HG03108 (cell line): ENCODE data around the gene PHYHIPL.
"Not testable (repeated sequence)": the region's sequence is repeated elsewhere in the genome, so short reads cannot be mapped to it uniquely, and the experiment has no call there.

Experiments used
- ATAC-seq: cut with Tn5 transposase; IDR thresholded peaks from one replicate; pipeline ENCODE4 v1.9.1; 2021; ENCODE audit warnings: moderate library complexity; ENCODE audit not compliant: unreplicated experiment

Gene PHYHIPL

DNA sequence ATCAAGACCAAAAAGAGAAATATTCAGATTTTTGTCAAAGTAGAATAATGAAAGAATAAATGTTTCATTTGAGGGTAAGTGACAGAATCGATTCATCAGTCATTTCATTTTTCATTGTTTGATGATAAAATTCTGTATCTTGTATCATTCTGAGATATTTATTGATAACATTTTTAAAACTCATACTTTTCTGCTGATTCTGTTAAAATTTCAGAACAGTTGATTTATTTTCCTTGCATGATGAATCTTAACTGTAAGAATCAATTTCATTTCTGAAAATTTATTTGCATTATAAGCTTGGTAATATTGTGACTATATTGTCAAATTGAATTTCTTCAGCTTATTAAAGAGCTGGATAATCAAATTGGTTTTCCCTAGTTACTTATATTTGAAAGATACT, 13.9 kb downstream of the PHYHIPL start:
- no peak for ATAC-seq

GRCh38 chr10:59206204-59206720, 29.8 kb downstream of the PHYHIPL start:
- ATAC-seq, result no peak

DNA sequence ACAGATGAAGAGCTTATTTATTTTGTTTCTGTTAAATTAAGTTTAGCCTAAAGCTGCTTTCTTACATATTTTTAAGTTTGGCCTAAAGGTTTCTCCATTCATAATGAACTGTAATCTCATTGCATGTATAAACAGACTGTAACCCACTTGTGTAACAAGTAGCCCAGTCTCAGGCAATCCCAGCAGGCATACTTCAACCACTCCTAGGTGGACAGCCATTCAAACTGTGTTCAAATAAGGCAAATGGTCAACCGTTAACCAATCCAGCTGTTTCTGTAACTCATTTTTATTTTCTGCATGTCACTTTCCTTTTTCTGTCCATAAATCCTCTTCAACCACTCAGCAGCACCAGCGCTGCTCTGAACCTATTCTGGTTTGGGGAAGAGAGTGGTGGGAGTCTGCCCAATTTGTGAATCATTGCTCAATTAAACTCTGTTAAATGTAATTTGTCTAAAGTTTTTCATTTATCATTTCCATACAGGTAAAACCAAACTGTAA, 35.9 kb downstream of the PHYHIPL start:
- ATAC-seq, result no peak

GRCh38 chr10:59214160-59214559, 37.7 kb downstream of the PHYHIPL start:
- no peak for ATAC-seq

GRCh38 chr10:59216178-59216869, 39.9 kb downstream of the PHYHIPL start:
- no peak for ATAC-seq

- ATAC-seq, result no peak
Observed at GRCh38 chr10:59222788-59223187, 46.3 kb downstream of the PHYHIPL start.

DNA sequence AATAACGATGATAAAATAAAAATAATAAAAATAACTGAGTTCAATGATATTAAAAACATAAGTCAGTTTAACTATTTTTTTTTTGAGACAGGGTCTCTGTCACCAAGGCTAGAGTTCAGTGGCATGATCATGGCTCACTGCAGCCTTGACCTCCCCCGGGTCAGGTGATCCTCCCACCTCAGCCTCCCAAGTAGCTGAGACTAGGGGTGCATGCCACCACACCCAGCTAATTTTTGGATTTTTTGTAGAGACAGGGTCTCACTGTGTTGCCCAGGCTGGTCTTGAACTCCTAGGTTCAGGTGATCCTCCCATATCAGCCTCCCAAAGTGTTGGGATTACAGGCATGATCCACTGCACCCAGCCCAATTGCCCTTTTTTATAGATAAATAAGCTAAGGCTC, 47.2 kb downstream of the PHYHIPL start:
- ATAC-seq, result not testable (repeated sequence)

DNA sequence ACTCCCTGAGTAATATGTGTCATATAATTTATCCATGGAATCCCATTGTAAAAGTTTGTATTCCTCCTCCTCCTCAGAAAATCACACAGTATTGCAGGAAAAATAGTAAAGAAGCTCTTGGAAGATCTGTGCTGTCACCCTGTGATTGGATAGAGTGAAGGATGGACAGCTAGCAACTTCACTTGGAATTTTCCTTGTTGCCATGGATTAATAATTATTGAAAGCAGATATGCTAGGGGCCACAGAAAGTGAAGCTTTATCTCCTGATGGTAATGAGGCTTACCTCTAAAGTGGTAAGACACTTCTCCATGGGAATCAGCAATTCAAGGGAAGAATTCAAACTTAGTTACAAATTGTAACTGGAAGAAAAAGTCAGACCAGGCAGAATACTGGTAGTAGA, 48.8 kb downstream of the PHYHIPL start:
- no peak for ATAC-seq

- no peak for ATAC-seq
Observed at GRCh38 chr10:59227136-59227673, 50.8 kb downstream of the PHYHIPL start.

DNA sequence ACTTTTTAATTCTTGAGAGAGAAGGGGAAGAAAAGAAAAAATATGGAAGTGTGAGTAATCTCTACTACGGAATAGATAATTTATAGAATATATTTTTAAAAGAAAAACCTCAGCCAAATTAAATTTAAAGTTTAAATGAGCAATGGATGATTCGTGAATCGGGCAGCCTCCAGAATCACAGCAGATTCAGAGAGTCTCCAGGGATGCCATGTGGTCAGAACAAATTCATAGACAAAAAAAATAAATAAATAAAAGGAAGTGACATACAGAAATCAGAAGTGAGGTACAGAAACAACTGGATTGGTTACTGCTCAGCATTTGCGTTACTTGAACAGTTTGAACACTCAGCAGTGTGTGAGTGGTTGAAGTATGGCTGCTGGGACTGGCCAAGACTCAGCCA, 53.0 kb downstream of the PHYHIPL start:
- no peak for ATAC-seq

- no peak for ATAC-seq
Observed at GRCh38 chr10:59234194-59234593, 57.8 kb downstream of the PHYHIPL start.

DNA sequence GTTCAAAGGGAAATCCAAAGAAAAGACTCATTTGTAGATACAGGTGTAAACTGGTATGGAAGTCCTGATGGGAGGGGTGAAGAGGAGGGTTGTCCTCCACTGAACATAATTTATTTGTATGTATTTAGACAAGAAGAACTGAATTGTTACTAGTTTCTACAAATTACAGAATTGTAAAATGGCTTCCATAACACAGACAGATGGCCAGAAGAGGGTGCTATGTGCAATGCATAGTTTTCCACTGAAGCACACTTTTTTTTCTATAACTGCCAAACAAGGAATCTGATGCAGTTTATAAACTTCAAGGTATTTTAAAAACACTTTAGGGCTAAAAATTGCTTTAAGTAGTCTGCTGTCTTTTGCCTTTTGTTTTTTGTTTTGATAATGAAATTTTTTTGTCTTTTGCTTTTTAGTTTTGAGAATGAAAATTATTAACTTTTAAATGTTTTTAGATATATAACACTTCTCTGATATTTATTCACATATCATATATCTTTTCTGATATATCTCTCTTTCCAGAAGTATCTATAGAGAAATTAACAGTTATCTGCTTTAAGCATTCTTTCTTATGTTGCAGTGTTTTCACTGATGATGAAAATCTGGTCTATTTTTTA, 58.5 kb downstream of the PHYHIPL start:
- ATAC-seq, result no peak

DNA sequence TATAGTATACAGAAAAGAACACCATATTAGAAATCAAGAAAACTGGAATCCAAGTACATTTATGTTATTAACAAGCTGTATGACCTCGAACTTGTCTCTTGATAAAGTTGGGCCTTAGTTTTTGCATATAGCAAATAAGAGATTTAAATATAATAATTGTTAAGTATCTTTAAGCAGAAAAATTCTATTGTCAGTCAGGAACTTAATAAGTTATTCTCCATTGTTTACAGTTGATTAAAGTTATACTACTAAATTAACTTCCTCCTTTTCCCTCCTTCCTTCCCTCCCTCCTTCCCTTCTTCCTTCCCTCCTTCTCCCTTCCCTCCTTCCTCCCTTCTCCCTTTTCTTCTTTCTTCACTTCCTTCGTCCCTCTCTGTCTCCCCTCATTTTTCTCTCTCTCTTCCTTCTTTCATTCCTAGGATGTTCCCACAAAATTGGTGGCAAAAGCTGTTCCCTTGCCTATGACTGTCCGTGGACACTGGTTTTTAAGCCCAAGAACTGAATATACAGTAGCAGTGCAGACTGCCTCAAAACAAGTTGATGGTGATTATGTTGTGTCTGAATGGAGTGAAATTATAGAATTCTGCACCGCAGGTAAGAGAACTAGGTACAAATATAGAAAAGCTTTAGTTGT, 59.7 kb downstream of the PHYHIPL start:
- no peak for ATAC-seq

- no peak for ATAC-seq
Observed at GRCh38 chr10:59237775-59238174, 61.3 kb downstream of the PHYHIPL start.

DNA sequence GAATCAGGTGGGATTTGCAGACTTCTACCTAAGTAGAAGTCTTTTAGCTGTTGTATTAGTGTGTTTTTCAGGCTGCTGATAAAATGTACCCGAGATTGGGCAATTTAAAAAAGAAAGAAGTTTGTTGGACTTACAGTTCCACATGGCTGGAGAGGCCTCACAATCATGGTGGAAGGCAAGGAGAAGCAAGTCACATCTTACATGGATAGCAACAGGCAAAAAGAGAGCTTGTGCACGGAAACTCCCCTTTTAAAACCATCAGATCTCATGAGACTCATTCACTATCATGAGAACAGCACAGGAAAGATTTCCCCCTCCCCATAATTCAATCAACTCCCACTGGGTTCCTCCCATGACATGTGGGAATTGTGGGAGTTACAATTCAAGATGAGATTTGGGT, 62.7 kb downstream of the PHYHIPL start:
- ATAC-seq, result not testable (repeated sequence)

DNA sequence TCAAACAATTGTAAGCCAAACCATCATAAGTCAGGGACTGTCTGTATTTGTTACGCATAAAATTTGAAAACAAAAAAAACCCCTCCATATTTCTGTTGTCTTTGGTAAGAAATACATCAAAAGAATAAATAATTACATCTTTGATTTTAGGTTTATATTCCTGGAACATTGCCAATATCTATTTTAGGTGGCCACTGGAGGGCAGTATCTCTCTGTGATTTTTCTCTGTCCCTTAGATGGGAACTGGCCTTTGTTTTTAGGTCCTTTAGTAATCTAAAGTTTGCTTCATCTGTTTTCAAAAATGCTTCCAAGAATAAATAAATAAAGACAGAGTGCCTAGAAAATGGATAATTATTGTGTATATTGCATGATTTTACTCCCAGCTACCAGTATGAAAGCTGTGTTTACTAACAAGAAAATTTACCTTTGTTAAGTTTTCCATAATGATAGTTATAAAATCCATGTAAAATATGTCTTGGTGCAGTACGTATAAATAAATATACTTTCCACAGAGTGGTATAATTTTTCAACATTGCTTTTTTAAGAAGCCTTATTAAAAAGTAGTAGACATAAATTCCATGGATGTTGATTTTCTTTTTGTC, 64.2 kb downstream of the PHYHIPL start:
- no peak for ATAC-seq

DNA sequence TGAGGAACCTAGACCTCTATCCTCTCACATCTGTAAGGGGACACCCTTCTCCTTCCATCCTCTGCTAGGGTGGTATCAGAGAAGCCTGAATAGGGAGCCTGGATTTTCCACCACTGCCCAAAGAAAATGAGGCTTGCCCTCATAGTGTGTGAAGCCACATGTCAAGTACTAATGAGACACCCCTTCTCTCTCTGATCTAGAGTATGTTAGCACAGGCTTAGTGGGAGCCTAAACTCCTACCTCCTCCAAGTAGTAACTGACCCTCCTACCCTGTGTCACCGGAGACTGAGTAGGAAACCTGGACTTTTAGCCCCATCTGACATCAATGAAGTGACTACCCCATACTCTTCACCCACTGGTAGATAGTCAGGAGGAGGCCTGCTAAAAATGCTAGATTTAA, 65.6 kb downstream of the PHYHIPL start:
- ATAC-seq, result no peak

- no peak for ATAC-seq
Observed at GRCh38 chr10:59242991-59243390, 66.5 kb downstream of the PHYHIPL start.

DNA sequence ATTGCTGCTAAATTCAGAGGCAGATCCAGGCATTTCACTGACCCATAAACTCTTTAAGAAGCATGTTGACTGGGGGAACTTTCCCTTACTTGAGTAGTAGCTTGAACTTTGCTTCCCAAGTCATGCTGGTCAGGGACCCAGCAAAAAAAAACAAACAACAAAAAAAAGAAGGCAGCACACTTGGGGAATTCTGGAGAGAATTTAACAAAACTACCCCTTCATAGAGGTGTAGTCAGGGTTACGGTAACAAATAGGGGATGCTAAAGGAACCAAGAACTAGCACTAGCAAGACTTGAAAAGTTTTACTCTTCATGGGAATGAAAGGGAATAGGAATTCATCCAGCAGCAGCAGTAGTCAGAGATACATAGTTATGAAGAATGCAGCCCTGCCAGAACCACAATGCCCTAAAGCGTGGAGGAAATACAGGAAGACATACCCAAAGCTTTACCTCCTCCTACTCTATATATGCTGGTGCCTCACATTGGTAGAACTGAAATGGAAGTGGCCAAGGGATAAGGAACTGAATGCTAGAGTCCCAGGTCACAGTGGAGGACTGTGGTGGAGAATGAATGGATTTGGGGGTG, 67.3 kb downstream of the PHYHIPL start:
- no peak for ATAC-seq

GRCh38 chr10:59244871-59245270, 68.4 kb downstream of the PHYHIPL start:
- no peak for ATAC-seq

- no peak for ATAC-seq
Observed at GRCh38 chr10:59245686-59246085, 69.2 kb downstream of the PHYHIPL start.
